Measurements from ENCODE around the gene R3HDM1. TPM values are rescaled to one million over a fixed set of nuclear protein-coding genes. Genes with fewer than 3 reads are reported as not detected.

Gene R3HDM1
- total RNA-seq, 1 donor from 2014 or later = 44.7 TPM

- Histone ChIP-seq H3K4me2 (ENCODE audit: low read length) (no peak overlapping the region), H3K79me2 (ENCODE audit: insufficient read depth, low read length) (peaks cover 6% of the 10 kb centered on the region), H2AFZ (ENCODE audit: low read depth, low read length) (no peak overlapping the region), H3K27me3 (ENCODE audit: insufficient read depth, low read length) (no peaks in the 10 kb centered on the region), H3K27ac (ENCODE audit: low read depth, low read length) (peak overlapping the region; percentile 56), H3K36me3 (ENCODE audit: insufficient read depth, low read length) (peaks cover 44% of the 10 kb centered on the region), H3K4me1 (ENCODE audit: insufficient read depth, low read length) (peaks cover 3% of the 10 kb centered on the region), H3K4me3 (ENCODE audit: insufficient read depth, low read depth, low read length) (no peak overlapping the region), H3K9me3 (ENCODE audit: insufficient read depth, low read depth, low read length) (no peaks in the 10 kb centered on the region), H4K20me1 (ENCODE audit: insufficient read depth, low read length) (peaks cover 2% of the 10 kb centered on the region), H3K9ac (ENCODE audit: low read length) (no peak overlapping the region)
- H3K9me3 Mint-ChIP-seq (ENCODE audit: unreplicated experiment) = no peaks in the 10 kb centered on the region
- H3K27ac Mint-ChIP-seq (ENCODE audit: unreplicated experiment) = peak overlapping the region; percentile 66
- H3K4me3 Mint-ChIP-seq (ENCODE audit: unreplicated experiment) = no peak overlapping the region
- H3K27me3 Mint-ChIP-seq (ENCODE audit: low read depth, unreplicated experiment) = no peaks in the 10 kb centered on the region
- peak; percentile 29 for DNase-seq (ENCODE audit: low read depth)
- TF ChIP-seq EZH2 (IDR thresholded peaks at IDR 0.05; ENCODE audit: insufficient read depth, low read length) (no peak), CTCF (IDR thresholded peaks at IDR 0.05; ENCODE audit: insufficient read depth, low read depth, low read length) (no peak)
- no peak for FAIRE-seq
- peaks cover 30% of the 10 kb centered on the region for H3K36me3 Mint-ChIP-seq (ENCODE audit: low read depth, unreplicated experiment)
- H3K4me1 Mint-ChIP-seq (ENCODE audit: low read depth, unreplicated experiment) = peaks cover 5% of the 10 kb centered on the region
Measured at GRCh38 chr2:135773917-135774316, 242.6 kb downstream of the R3HDM1 start.

Small RNA genes lying within 50 kb of the gene (microRNA-seq; reads per million reads assigned to microRNA genes)
- gene MIR128-1 = 217 reads per million, percentile 72 among the genes with 10 or more reads in this experiment

Other genes starting within 250 kb of the R3HDM1 start
- 8.9 and 9.9 TPM in 2 replicates for gene ZRANB3, start 266 bp upstream of the R3HDM1 start, total RNA-seq
- gene UBXN4, start 210.4 kb downstream of the R3HDM1 start, total RNA-seq = 78.3 and 79.4 TPM in 2 replicates

Measured in astrocyte (in vitro differentiated cells and primary cell).